ENCODE data around the gene TMEM11.

DNA sequence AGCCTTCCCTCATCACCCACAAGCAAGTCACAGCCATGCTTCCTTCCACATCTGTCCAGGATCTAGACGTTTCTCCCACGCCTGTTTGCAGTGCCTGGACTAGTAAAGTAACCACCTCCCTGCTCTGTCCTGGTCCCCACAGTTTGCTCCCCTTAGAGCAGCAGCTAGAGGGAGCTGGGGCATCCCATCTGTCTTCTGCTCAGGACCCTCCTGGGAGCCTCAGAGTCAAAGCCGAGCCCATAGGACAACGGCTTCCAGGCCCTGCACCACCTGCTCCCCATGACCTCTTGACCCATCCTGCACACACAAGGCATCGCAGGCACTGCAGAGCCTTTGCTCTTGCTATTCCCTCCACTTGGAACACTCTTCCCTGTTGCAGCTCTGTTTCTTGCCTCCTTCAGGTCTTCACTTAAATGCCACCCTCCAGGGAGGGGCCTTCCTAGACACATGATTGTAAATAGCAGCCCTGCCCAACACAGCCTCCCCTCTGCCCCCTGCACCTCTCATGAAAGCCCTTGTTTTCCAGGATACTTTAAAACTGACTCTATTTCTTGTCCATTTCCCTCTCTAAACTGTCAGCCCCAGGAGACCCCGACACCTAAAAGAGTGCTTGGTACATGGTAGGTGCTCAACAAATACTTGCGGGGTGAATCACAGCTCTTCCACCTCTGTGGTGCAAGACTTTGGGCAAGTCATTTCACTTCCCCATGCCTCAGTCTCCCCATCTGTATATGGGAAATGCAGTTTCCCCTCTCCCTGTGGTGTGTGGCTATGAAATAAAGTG, 36.2 kb upstream of the TMEM11 start:
- TF ChIP-seq, protein P1, sequence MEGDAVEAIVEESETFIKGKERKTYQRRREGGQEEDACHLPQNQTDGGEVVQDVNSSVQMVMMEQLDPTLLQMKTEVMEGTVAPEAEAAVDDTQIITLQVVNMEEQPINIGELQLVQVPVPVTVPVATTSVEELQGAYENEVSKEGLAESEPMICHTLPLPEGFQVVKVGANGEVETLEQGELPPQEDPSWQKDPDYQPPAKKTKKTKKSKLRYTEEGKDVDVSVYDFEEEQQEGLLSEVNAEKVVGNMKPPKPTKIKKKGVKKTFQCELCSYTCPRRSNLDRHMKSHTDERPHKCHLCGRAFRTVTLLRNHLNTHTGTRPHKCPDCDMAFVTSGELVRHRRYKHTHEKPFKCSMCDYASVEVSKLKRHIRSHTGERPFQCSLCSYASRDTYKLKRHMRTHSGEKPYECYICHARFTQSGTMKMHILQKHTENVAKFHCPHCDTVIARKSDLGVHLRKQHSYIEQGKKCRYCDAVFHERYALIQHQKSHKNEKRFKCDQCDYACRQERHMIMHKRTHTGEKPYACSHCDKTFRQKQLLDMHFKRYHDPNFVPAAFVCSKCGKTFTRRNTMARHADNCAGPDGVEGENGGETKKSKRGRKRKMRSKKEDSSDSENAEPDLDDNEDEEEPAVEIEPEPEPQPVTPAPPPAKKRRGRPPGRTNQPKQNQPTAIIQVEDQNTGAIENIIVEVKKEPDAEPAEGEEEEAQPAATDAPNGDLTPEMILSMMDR (IDR thresholded peaks at IDR 0.05) = no peak
- TF ChIP-seq EZH2 (IDR thresholded peaks at IDR 0.05) (no peak), EZH2phosphoT487 (IDR thresholded peaks at IDR 0.05) (no peak)
